ENCODE results near the gene NABP2. TPM values are rescaled to one million over a fixed set of nuclear protein-coding genes. Genes with fewer than 3 reads are reported as not detected.
A peak's percentile ranks its signal among the peaks of the same experiment; 100 is the strongest.

Gene NABP2
- total and polyA plus RNA-seq, 10 of the 15 experiments (the other 5 are each of a cell fraction or from before 2014, with no cell fraction given), result 20.7 to 97.9 (median 60.9) TPM

- TF ChIP-seq, protein P1, sequence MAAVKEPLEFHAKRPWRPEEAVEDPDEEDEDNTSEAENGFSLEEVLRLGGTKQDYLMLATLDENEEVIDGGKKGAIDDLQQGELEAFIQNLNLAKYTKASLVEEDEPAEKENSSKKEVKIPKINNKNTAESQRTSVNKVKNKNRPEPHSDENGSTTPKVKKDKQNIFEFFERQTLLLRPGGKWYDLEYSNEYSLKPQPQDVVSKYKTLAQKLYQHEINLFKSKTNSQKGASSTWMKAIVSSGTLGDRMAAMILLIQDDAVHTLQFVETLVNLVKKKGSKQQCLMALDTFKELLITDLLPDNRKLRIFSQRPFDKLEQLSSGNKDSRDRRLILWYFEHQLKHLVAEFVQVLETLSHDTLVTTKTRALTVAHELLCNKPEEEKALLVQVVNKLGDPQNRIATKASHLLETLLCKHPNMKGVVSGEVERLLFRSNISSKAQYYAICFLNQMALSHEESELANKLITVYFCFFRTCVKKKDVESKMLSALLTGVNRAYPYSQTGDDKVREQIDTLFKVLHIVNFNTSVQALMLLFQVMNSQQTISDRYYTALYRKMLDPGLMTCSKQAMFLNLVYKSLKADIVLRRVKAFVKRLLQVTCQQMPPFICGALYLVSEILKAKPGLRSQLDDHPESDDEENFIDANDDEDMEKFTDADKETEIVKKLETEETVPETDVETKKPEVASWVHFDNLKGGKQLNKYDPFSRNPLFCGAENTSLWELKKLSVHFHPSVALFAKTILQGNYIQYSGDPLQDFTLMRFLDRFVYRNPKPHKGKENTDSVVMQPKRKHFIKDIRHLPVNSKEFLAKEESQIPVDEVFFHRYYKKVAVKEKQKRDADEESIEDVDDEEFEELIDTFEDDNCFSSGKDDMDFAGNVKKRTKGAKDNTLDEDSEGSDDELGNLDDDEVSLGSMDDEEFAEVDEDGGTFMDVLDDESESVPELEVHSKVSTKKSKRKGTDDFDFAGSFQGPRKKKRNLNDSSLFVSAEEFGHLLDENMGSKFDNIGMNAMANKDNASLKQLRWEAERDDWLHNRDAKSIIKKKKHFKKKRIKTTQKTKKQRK (IDR thresholded peaks at IDR 0.05; ENCODE audit: low read depth, low read length), result no peak
- TF ChIP-seq, protein P2, sequence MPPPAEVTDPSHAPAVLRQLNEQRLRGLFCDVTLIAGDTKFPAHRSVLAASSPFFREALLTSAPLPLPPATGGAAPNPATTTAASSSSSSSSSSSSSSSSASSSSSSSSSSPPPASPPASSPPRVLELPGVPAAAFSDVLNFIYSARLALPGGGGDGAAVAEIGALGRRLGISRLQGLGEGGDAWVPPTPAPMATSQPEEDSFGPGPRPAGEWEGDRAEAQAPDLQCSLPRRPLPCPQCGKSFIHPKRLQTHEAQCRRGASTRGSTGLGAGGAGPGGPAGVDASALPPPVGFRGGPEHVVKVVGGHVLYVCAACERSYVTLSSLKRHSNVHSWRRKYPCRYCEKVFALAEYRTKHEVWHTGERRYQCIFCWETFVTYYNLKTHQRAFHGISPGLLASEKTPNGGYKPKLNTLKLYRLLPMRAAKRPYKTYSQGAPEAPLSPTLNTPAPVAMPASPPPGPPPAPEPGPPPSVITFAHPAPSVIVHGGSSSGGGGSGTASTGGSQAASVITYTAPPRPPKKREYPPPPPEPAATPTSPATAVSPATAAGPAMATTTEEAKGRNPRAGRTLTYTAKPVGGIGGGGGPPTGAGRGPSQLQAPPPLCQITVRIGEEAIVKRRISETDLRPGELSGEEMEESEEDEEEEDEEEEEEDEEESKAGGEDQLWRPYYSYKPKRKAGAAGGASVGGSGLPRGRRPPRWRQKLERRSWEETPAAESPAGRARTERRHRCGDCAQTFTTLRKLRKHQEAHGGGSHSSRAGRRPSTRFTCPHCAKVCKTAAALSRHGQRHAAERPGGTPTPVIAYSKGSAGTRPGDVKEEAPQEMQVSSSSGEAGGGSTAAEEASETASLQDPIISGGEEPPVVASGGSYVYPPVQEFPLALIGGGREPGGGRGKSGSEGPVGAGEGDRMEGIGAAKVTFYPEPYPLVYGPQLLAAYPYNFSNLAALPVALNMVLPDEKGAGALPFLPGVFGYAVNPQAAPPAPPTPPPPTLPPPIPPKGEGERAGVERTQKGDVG (CRISPR knock-in tag; IDR thresholded peaks at IDR 0.05), result no peak
- no peak for TF ChIP-seq STAT3 (IDR thresholded peaks at IDR 0.05; ENCODE audit: low read depth, low read length)
- TF ChIP-seq ZNF384 (IDR thresholded peaks at IDR 0.05; ENCODE audit: borderline replicate concordance, low read depth, low read length), result peak; percentile 61; the same call in 1 of the 2 replicates
- TF ChIP-seq ZNF592 (IDR thresholded peaks at IDR 0.05), result no peak
- TF ChIP-seq, protein P3, sequence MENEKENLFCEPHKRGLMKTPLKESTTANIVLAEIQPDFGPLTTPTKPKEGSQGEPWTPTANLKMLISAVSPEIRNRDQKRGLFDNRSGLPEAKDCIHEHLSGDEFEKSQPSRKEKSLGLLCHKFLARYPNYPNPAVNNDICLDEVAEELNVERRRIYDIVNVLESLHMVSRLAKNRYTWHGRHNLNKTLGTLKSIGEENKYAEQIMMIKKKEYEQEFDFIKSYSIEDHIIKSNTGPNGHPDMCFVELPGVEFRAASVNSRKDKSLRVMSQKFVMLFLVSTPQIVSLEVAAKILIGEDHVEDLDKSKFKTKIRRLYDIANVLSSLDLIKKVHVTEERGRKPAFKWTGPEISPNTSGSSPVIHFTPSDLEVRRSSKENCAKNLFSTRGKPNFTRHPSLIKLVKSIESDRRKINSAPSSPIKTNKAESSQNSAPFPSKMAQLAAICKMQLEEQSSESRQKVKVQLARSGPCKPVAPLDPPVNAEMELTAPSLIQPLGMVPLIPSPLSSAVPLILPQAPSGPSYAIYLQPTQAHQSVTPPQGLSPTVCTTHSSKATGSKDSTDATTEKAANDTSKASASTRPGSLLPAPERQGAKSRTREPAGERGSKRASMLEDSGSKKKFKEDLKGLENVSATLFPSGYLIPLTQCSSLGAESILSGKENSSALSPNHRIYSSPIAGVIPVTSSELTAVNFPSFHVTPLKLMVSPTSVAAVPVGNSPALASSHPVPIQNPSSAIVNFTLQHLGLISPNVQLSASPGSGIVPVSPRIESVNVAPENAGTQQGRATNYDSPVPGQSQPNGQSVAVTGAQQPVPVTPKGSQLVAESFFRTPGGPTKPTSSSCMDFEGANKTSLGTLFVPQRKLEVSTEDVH (IDR thresholded peaks at IDR 0.05; ENCODE audit: low read depth, partially characterized antibody), result no peak
- no peak for TF ChIP-seq RFX5 (IDR thresholded peaks at IDR 0.05; ENCODE audit: low read depth, low read length)
- no peak for TF ChIP-seq YBX1 (IDR thresholded peaks at IDR 0.05)
- TF ChIP-seq NRF1 (conservative IDR thresholded peaks at IDR 0.05; ENCODE audit: low read depth, low read length), result no peak
- TF ChIP-seq TCF12 (IDR thresholded peaks at IDR 0.05; ENCODE audit: low read depth, low read length), result 0 out of 2 replicates have a peak, but pooled peaks have one; percentile 15
- TF ChIP-seq SMC3 (IDR thresholded peaks at IDR 0.05; ENCODE audit: borderline replicate concordance, low read length), result no peak
Measured at GRCh38 chr12:56189918-56190694, 34.0 kb upstream of the NABP2 start (continued).

Data from GM12878 (cell line).